Measurements from ENCODE around the gene NSMCE1.

- TF ChIP-seq POLR2A (IDR thresholded peaks at IDR 0.05) (no peak), CTCF (IDR thresholded peaks at IDR 0.05) (no peak), EP300 (IDR thresholded peaks at IDR 0.05) (no peak)
Measured at GRCh38 chr16:27205423-27206065, 63.0 kb downstream of the NSMCE1 start.
